Psoas muscle (tissue), 8 donors: ENCODE data around the gene ACER2. TPM values are rescaled to one million over a fixed set of nuclear protein-coding genes. Genes with fewer than 3 reads are reported as not detected.
"Not testable (repeated sequence)": the region's sequence is repeated elsewhere in the genome, so short reads cannot be mapped to it uniquely, and the experiment has no call there.

Source experiments
- ATAC-seq, 4 donors: fragments of 200-7000 bp; cut with Tn5 transposase; one replicate each; pipeline ENCODE4 v1.9.1; 2020; ENCODE audit warnings: moderate library complexity in 3 of 4, mild to moderate bottlenecking in 2 of 4
- DNase-seq, 2 donors: peaks; one replicate each; pipeline ENCODE4 v3.0.0-alpha.2; 2020
- H3K27ac ChIP-seq: fragments of 200-600 bp; one replicate; pipeline ENCODE4 v1.8.0; 2022
- H3K27me3 ChIP-seq, 3 donors: fragments of 200-600 bp in 1 of 3; one replicate each; pipeline versions ENCODE4 v1.6.1 to v1.8.0; 2013 to 2022; ENCODE audit warnings: low read length in 2 of 3, mild to moderate bottlenecking in 2 of 3, moderate library complexity in 1 of 3; ENCODE audit not compliant: insufficient read depth in 3 of 3
- H3K36me3 ChIP-seq, 2 donors: fragments of 200-600 bp in 1 of 2; one replicate each; pipeline versions ENCODE4 v1.6.1 to v1.8.0; 2013 to 2022; ENCODE audit warnings: low read depth in 1 of 2, mild to moderate bottlenecking in 1 of 2, moderate library complexity in 1 of 2; ENCODE audit not compliant: insufficient read depth in 1 of 2
- H3K4me1 ChIP-seq: fragments of 200-600 bp; one replicate; pipeline ENCODE4 v1.8.0; 2022
- H3K4me3 ChIP-seq: fragments of 200-600 bp; one replicate; pipeline ENCODE4 v1.8.0; 2022; ENCODE audit warnings: mild to moderate bottlenecking
- H3K9me3 ChIP-seq: fragments of 200-600 bp; one replicate; pipeline ENCODE4 v1.8.0; 2022
- WGBS, 3 donors: extraction: QIAGEN DNeasy Blood & Tissue Kit; methylation state at CpG; one replicate each; pipeline versions ENCODE4 v1.1.6 to v1.1.7; 2013; 5-methylcytosine and 5-hydroxymethylcytosine counted together
- intact Hi-C, 2 donors: fragments of 100-400 bp; cut with DNase I; formaldehyde crosslinking; loops; one replicate each; pipeline versions ENCODE4 v1.11.0 to v1.14.2; 2022
- polyA plus RNA-seq, 3 donors: library from polyadenylated mRNA; stranded (reverse); fragments of 200-250 nt; gene quantifications; one replicate each; pipeline ENCODE4 v1.2.3, GENCODE V29; 2013
- total RNA-seq, 4 donors: library from RNA; stranded (reverse); fragmentation: NEBNext Ultra II Directional in 2 of 4; extraction: Animal tissue kit (Norgen Biotek cat#: 25700) in 2 of 4; gene quantifications; one replicate each; pipeline versions ENCODE4 v1.2.1 to v1.2.4, GENCODE V29; 2021 to 2023
- TF ChIP-seq, protein P1 (sequence below): fragments of 200-600 bp; IDR thresholded peaks from one replicate; pipeline ENCODE4 v1.8.0; 2022; ENCODE audit warnings: antibody characterized with exemption
- donor health status: healthy with polysubstance abuse.
- donor health status: DM: no; HTN: no; CAD: no; lungs with moderate emphysema.
- donor health status: Bipolar disorder and iron deficiency.
- donor health status: healthy.
- donor health status: DM: yes; HTN: yes; CAD: no.
- donor health status: DM: no; HTN: no; CAD: no.
- donor health status: DM: no; HTN: no; CAD: no.
- donor health status: DM: yes; HTN: yes; CAD: no.

The ACER2 gene
- total and polyA plus RNA-seq, 7 donors, result 0.37 to 2.4 (median 1.4) TPM

DNA sequence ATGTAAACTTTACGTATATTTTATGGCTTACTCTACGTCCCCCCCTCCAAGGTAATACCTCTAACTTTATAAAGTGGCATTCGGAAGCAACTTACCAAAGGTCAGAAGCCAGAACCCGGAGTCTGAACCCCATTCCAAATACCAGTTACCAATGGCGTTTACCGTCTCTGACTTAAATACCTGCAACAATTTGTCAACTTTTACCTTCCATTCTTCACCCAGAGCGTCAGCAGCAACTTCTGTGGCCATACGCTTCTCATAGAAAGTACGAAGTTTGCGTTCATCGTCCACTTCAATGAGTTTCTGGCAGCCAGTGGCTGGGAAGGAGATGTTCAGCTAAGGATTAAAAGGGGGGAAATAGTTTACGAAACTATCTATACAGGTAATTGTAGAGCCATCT is 29.5 kb upstream of the ACER2 start:
- WGBS, 3 donors, result 10 to 15% (median 12%) methylated on average over 12 of the region's 12 CpGs
- H3K36me3 ChIP-seq, result peaks cover 17 to 52% of the 10 kb centered on the region in 2 donors
- intact Hi-C loops, result loop anchor here (5.0 to 10.0 kb wide), 2 partner anchors 78 to 144 kb away; partner anchors contain the start of gene DENND4C (in 1 of the 2)

DNA sequence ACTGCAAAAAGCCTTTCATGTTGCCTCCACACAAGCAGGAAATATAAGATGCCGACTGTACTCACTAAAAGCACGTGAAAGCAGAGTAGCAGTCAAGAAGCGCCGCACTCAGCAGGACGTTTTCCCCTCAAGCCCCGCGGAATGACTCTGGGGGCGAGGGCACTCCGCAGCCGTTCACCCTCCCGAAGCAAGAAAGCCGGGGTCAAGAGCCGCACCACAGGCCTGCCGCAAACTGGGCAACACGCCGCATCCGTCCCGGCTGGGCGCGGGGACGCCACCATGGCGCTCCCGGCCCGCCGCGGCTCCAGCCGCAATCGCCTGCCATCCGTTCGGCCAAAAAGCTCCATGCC is 29.1 kb upstream of the ACER2 start:
- intact Hi-C loops, result loop anchor here (1.0 to 10.0 kb wide), 3 partner anchors 29 to 145 kb away; partner anchors contain the start of gene DENND4C (in 1 of the 2)
- peaks cover 15 to 48% of the 10 kb centered on the region in 2 donors for H3K36me3 ChIP-seq
- DNase-seq (peak in 1 of 2 donors; percentile 71), ATAC-seq (peak; percentile 47 to 72 (median 54))
- 0 to 1% (median 0%) methylated on average over 30 of the region's 30 CpGs for WGBS, 3 donors
- TF ChIP-seq, protein P1, sequence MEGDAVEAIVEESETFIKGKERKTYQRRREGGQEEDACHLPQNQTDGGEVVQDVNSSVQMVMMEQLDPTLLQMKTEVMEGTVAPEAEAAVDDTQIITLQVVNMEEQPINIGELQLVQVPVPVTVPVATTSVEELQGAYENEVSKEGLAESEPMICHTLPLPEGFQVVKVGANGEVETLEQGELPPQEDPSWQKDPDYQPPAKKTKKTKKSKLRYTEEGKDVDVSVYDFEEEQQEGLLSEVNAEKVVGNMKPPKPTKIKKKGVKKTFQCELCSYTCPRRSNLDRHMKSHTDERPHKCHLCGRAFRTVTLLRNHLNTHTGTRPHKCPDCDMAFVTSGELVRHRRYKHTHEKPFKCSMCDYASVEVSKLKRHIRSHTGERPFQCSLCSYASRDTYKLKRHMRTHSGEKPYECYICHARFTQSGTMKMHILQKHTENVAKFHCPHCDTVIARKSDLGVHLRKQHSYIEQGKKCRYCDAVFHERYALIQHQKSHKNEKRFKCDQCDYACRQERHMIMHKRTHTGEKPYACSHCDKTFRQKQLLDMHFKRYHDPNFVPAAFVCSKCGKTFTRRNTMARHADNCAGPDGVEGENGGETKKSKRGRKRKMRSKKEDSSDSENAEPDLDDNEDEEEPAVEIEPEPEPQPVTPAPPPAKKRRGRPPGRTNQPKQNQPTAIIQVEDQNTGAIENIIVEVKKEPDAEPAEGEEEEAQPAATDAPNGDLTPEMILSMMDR, result no peak
- H3K9me3 ChIP-seq, result no peaks in the 10 kb centered on the region
- peak overlapping the region; percentile 93 for H3K27ac ChIP-seq
- peaks cover 14% of the 10 kb centered on the region for H3K4me1 ChIP-seq
- no peaks in the 10 kb centered on the region for H3K27me3 ChIP-seq
- peak overlapping the region; percentile 83 for H3K4me3 ChIP-seq

More for the DNA sequence above, 29.5 kb upstream of the ACER2 start:
- H3K27ac ChIP-seq, result peak overlapping the region; percentile 93
- TF ChIP-seq, protein P1, result no peak
- DNase-seq (no peak), ATAC-seq (no peak)
- no peaks in the 10 kb centered on the region for H3K9me3 ChIP-seq
- H3K4me1 ChIP-seq, result peaks cover 14% of the 10 kb centered on the region
- peak overlapping the region; percentile 83 for H3K4me3 ChIP-seq
- no peaks in the 10 kb centered on the region for H3K27me3 ChIP-seq

DNA sequence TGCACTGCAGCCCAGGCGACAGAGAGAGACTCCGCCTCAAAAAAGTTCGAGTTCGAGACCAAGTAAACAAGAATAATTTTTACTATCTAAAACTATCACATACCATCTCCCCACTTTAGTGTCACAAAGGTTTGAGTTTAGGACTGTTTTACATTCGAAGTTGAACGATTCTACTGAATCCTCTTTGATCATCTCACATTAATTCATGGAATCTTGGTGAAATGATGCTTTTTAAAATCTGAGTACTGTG is 28.1 kb upstream of the ACER2 start:
- ATAC-seq (no peak), DNase-seq (no peak)
- TF ChIP-seq, protein P1, result no peak
- H3K36me3 ChIP-seq, result peaks cover 14 to 38% of the 10 kb centered on the region in 2 donors
- no peaks in the 10 kb centered on the region for H3K9me3 ChIP-seq
- WGBS, 3 donors, result 49 to 52% (median 51%) methylated on average over 6 of the region's 6 CpGs
- intact Hi-C loops, result loop anchor here in 1 of 2 donors (1.0 to 5.0 kb wide), 2 partner anchors 28 to 77 kb away; no protein-coding TSS in a partner anchor
- peak overlapping the region; percentile 93 for H3K27ac ChIP-seq
- peak overlapping the region; percentile 83 for H3K4me3 ChIP-seq
- H3K27me3 ChIP-seq, result no peaks in the 10 kb centered on the region
- peaks cover 14% of the 10 kb centered on the region for H3K4me1 ChIP-seq

DNA sequence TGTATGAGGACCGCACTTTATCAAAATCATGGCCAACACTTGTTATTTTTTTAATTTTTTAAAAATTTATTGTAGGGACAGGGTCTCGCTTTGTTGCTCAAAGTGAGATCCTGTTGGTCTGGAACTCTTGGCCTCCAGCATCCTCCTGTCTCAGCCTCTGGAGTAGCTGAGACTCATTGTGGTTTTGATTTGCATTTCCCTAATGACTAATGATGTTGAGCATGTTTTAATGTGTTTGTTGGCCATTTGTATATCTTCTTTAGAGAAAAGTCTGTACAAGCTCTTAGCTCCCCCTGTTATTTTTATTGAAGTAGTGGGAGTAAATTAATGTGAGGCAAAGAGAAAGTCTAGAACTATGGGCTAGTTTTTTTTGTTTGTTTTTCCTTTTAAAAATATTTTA is 27.2 kb upstream of the ACER2 start:
- 98 to 100% (median 98%) methylated on average over 2 of the region's 2 CpGs for WGBS, 3 donors
- Histone ChIP-seq H3K4me3 (no peak overlapping the region), H3K27me3 (no peaks in the 10 kb centered on the region), H3K36me3 (peaks cover 7 to 28% of the 10 kb centered on the region in 2 donors), H3K9me3 (no peaks in the 10 kb centered on the region), H3K27ac (no peak overlapping the region), H3K4me1 (peaks cover 14% of the 10 kb centered on the region)
- intact Hi-C loops, result loop anchor here in 1 of 2 donors (5.0 kb wide), 1 partner anchor 76 kb away; no protein-coding TSS in a partner anchor
- TF ChIP-seq, protein P1, result no peak
- no peak for DNase-seq
- ATAC-seq, result no peak

DNA sequence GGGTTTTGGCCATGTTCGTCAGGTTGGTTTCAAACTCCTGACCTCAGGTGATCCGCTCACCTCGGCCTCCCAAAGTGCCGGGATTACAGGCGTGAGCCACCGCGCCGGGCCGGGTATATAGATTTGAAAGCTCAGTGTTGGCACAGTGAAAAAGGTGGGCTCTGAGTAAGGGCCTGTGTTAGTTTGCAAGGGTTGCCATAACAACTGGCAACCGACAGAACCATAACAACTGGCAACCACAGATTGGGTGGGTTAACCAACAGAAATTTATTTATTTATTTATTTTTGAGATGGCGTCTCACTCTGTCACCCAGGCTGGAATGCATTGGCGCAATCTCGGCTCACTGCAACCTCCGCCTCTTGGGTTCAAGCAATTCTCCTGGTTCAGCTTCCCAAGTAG is 23.6 kb upstream of the ACER2 start:
- H3K27ac ChIP-seq, intact Hi-C loops: not testable (repeated sequence)

More for the DNA sequence above, 23.6 kb upstream of the ACER2 start:
- not testable (repeated sequence) for H3K4me3 ChIP-seq, H3K4me1 ChIP-seq, H3K9me3 ChIP-seq, H3K27me3 ChIP-seq, ATAC-seq, H3K36me3 ChIP-seq, DNase-seq
- WGBS, 3 donors, result 95 to 99% (median 98%) methylated on average over 14 of the region's 14 CpGs
